ENCODE data around the gene OR56A5. TPM values are rescaled to one million over a fixed set of nuclear protein-coding genes. Genes with fewer than 3 reads are reported as not detected.

Gene OR56A5
- total and polyA plus RNA-seq, 12 donors: not detected

DNA sequence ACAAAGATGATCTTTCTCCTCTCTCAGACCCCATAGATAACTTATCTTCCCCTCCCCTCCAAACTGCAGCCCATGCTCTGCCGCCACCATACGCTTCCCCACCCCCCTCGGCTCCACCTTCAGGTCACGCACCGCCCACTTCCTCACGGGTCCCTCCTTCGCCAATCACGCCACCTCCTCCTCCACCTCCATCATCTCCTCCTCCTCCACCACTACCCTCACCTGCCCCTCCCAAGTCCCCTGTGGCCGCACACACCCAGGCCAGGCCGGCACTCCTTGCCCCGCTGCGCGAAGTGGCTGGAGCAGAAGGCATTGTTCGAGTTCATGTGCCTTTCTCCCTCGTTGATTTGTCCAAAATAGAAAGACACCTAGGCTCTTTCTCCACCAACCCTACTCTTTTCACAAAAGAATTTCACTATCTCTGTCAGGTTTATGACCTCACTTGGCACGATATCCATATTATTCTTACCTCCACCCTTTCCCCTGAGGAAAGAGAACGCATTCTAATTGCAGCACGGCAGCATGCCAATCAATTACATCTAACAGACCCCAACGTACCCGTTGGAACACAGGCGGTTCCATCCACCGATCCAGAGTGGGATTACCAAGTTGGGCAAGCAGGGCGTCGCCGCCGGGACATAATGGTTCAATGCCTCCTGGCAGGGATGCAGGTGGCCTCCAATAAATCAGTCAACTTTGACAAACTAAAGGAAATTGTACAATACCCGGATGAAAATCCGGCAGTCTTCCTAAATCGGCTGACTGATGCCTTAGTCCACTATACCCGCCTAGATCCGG, 38.5 kb downstream of the OR56A5 start:
- no peak for TF ChIP-seq CTCF (IDR thresholded peaks at IDR 0.05)
- DNase-seq (no peak), ATAC-seq (no peak)
- Histone ChIP-seq H3K4me3 (no peak overlapping the region), H3K27ac (no peak overlapping the region), H3K27me3 (no peaks in the 10 kb centered on the region), H3K9me3 (peaks cover 0 to 45% (median 0%) of the 10 kb centered on the region in 11 donors), H3K36me3 (no peaks in the 10 kb centered on the region), H3K4me1 (no peaks in the 10 kb centered on the region)
- 90 to 91% methylated on average over 31 of the region's 31 CpGs for WGBS, 2 donors
- intact Hi-C loops (cut with DNase I): no loop called here

- no peak overlapping the region for H3K4me3 ChIP-seq
- H3K36me3 ChIP-seq: no peaks in the 10 kb centered on the region
- WGBS, 2 donors: 85 to 89% methylated on average over 15 of the region's 15 CpGs
- H3K4me1 ChIP-seq: no peaks in the 10 kb centered on the region
- intact Hi-C loops (cut with DNase I): no loop called here
- no peak overlapping the region for H3K27ac ChIP-seq
- no peaks in the 10 kb centered on the region for H3K27me3 ChIP-seq
- no peak for ATAC-seq
- TF ChIP-seq CTCF (IDR thresholded peaks at IDR 0.05): no peak
- no peak for DNase-seq
- peaks cover 0 to 54% (median 0%) of the 10 kb centered on the region in 11 donors for H3K9me3 ChIP-seq
These were observed 39.5 kb downstream of the OR56A5 start for GRCh38 chr11:5928811-5929210.

GRCh38 chr11:5928271-5928670, 40.0 kb downstream of the OR56A5 start:
- DNase-seq: no peak
- no peak for ATAC-seq
- Histone ChIP-seq H3K27ac (no peak overlapping the region), H3K4me3 (no peak overlapping the region), H3K9me3 (peaks cover 0 to 57% (median 0%) of the 10 kb centered on the region in 11 donors), H3K27me3 (no peaks in the 10 kb centered on the region), H3K36me3 (no peaks in the 10 kb centered on the region), H3K4me1 (no peaks in the 10 kb centered on the region)
- WGBS, 2 donors: 95% methylated on average over 17 of the region's 17 CpGs
- TF ChIP-seq CTCF (IDR thresholded peaks at IDR 0.05): no peak
- intact Hi-C loops (cut with DNase I): no loop called here

GRCh38 chr11:5923794-5924193, 44.5 kb downstream of the OR56A5 start:
- TF ChIP-seq CTCF (IDR thresholded peaks at IDR 0.05): no peak
- ATAC-seq: no peak
- H3K4me1 ChIP-seq: no peaks in the 10 kb centered on the region
- intact Hi-C loops (cut with DNase I): no loop called here
- DNase-seq: no peak
- no peaks in the 10 kb centered on the region for H3K27me3 ChIP-seq
- no peak overlapping the region for H3K4me3 ChIP-seq
- H3K9me3 ChIP-seq: peaks cover 0 to 52% (median 0%) of the 10 kb centered on the region in 11 donors
- no peaks in the 10 kb centered on the region for H3K36me3 ChIP-seq
- no peak overlapping the region for H3K27ac ChIP-seq
